ENCODE results near the gene MNDA. TPM values are rescaled to one million over a fixed set of nuclear protein-coding genes. Genes with fewer than 3 reads are reported as not detected.
A peak's percentile ranks its signal among the peaks of the same experiment; 100 is the strongest.

Gene MNDA
- total RNA-seq, 1 experiment from 2014 or later: not detected

GRCh38 chr1:158833264-158833663 lies 2.1 kb downstream of the MNDA start:
- H3K4me3 Mint-ChIP-seq (ENCODE audit: unreplicated experiment): no peak overlapping the region
- H3K4me1 Mint-ChIP-seq (ENCODE audit: insufficient read depth, unreplicated experiment): no peaks in the 10 kb centered on the region
- H3K27me3 Mint-ChIP-seq (ENCODE audit: insufficient read depth, unreplicated experiment): peaks cover 52% of the 10 kb centered on the region
- TF ChIP-seq CTCF (IDR thresholded peaks at IDR 0.05; ENCODE audit: unreplicated experiment): no peak
- no TSS peak for BruUV-seq (replicated peaks)
- CTCF ChIA-PET: no interaction called here
- intact Hi-C loops (cut with micrococcal nuclease): no loop called here
- H3K9me3 Mint-ChIP-seq (ENCODE audit: unreplicated experiment): no peaks in the 10 kb centered on the region
- POLR2A ChIA-PET: no interaction called here
- peak; percentile 6 for DNase-seq (ENCODE audit: unreplicated experiment)
- no peak overlapping the region for H3K27ac Mint-ChIP-seq (ENCODE audit: low read depth, unreplicated experiment)
- H3K36me3 Mint-ChIP-seq (ENCODE audit: insufficient read depth, unreplicated experiment): no peaks in the 10 kb centered on the region

GRCh38 chr1:158836038-158836437 lies 4.9 kb downstream of the MNDA start:
- Mint-ChIP-seq H3K36me3 (ENCODE audit: insufficient read depth, unreplicated experiment) (no peaks in the 10 kb centered on the region), H3K4me1 (ENCODE audit: insufficient read depth, unreplicated experiment) (no peaks in the 10 kb centered on the region), H3K4me3 (ENCODE audit: unreplicated experiment) (no peak overlapping the region), H3K27ac (ENCODE audit: low read depth, unreplicated experiment) (no peak overlapping the region), H3K27me3 (ENCODE audit: insufficient read depth, unreplicated experiment) (peaks cover 65% of the 10 kb centered on the region), H3K9me3 (ENCODE audit: unreplicated experiment) (no peaks in the 10 kb centered on the region)
- ChIA-PET POLR2A (no interaction called here), CTCF (no interaction called here)
- no peak for DNase-seq (ENCODE audit: unreplicated experiment)
- no TSS peak for BruUV-seq (replicated peaks)
- no peak for TF ChIP-seq CTCF (IDR thresholded peaks at IDR 0.05; ENCODE audit: unreplicated experiment)
- intact Hi-C loops (cut with micrococcal nuclease): no loop called here

- no TSS peak for BruUV-seq (replicated peaks)
These were observed 7.5 kb downstream of the MNDA start for GRCh38 chr1:158838660-158839059.

GRCh38 chr1:158839566-158839965 lies 8.4 kb downstream of the MNDA start:
- intact Hi-C loops (cut with micrococcal nuclease): no loop called here
- POLR2A ChIA-PET: no interaction called here

More at GRCh38 chr1:158838660-158839059, 7.5 kb downstream of the MNDA start:
- ChIA-PET CTCF (no interaction called here), POLR2A (interaction anchor here (0.6 kb wide), 1 partner anchor 23 kb away, joined by 3 read pairs; no protein-coding TSS in a partner anchor)
- no peaks in the 10 kb centered on the region for H3K4me1 Mint-ChIP-seq (ENCODE audit: insufficient read depth, unreplicated experiment)
- no peak for DNase-seq (ENCODE audit: unreplicated experiment)
- intact Hi-C loops (cut with micrococcal nuclease): no loop called here
- no peaks in the 10 kb centered on the region for H3K9me3 Mint-ChIP-seq (ENCODE audit: unreplicated experiment)
- no peak overlapping the region for H3K4me3 Mint-ChIP-seq (ENCODE audit: unreplicated experiment)
- no peaks in the 10 kb centered on the region for H3K36me3 Mint-ChIP-seq (ENCODE audit: insufficient read depth, unreplicated experiment)
- no peak overlapping the region for H3K27ac Mint-ChIP-seq (ENCODE audit: low read depth, unreplicated experiment)
- no peak for TF ChIP-seq CTCF (IDR thresholded peaks at IDR 0.05; ENCODE audit: unreplicated experiment)
- H3K27me3 Mint-ChIP-seq (ENCODE audit: insufficient read depth, unreplicated experiment): peaks cover 91% of the 10 kb centered on the region

More at GRCh38 chr1:158839566-158839965, 8.4 kb downstream of the MNDA start:
- H3K36me3 Mint-ChIP-seq (ENCODE audit: insufficient read depth, unreplicated experiment): no peaks in the 10 kb centered on the region
- H3K27ac Mint-ChIP-seq (ENCODE audit: low read depth, unreplicated experiment): no peak overlapping the region
- no TSS peak for BruUV-seq (replicated peaks)
- no peak overlapping the region for H3K4me3 Mint-ChIP-seq (ENCODE audit: unreplicated experiment)
- CTCF ChIA-PET: interaction anchor here (0.7 kb wide), 1 partner anchor 229 kb away, joined by 3 read pairs; no protein-coding TSS in a partner anchor
- H3K27me3 Mint-ChIP-seq (ENCODE audit: insufficient read depth, unreplicated experiment): peaks cover 100% of the 10 kb centered on the region
- no peak for DNase-seq (ENCODE audit: unreplicated experiment)
- no peak for TF ChIP-seq CTCF (IDR thresholded peaks at IDR 0.05; ENCODE audit: unreplicated experiment)
- no peaks in the 10 kb centered on the region for H3K9me3 Mint-ChIP-seq (ENCODE audit: unreplicated experiment)
- H3K4me1 Mint-ChIP-seq (ENCODE audit: insufficient read depth, unreplicated experiment): no peaks in the 10 kb centered on the region
